Neural cell (in vitro differentiated cells): ENCODE results near the gene RASGRP3. TPM values are rescaled to one million over a fixed set of nuclear protein-coding genes. Genes with fewer than 3 reads are reported as not detected.

ENCODE experiments used
- H2AFZ ChIP-seq: fragments of 200-600, 300-800 bp; sonication (generic), shearing (Covaris generic); 2 replicates; pipeline ENCODE4 v1.6.0; 2014; ENCODE audit warnings: low read depth, mild to moderate bottlenecking, antibody characterized with exemption, low read length, moderate library complexity
- H3F3A ChIP-seq: fragments of 200-600 bp; shearing (Covaris generic); 2 replicates; pipeline ENCODE4 v1.6.1; 2016; ENCODE audit warnings: mild to moderate bottlenecking, moderate library complexity, mixed read lengths, antibody characterized with exemption, low read length; ENCODE audit not compliant: insufficient read depth, poor library complexity, severe bottlenecking
- H3K27ac ChIP-seq: fragments of 200-600, 300-800 bp; sonication (generic), shearing (Covaris generic); 2 replicates; pipeline ENCODE4 v1.5.1; 2014; ENCODE audit warnings: mild to moderate bottlenecking, low read length, moderate library complexity
- H3K27me3 ChIP-seq: fragments of 300-800, 200-600 bp; sonication (generic), shearing (Covaris generic); 2 replicates; pipeline ENCODE4 v1.6.0; 2014; ENCODE audit warnings: mild to moderate bottlenecking, low read depth, low read length, moderate library complexity; ENCODE audit not compliant: insufficient read depth
- H3K36me3 ChIP-seq: fragments of 300-800, 200-600 bp; sonication (generic), shearing (Covaris generic); 2 replicates; pipeline ENCODE4 v1.5.1; 2014; ENCODE audit warnings: mild to moderate bottlenecking, antibody characterized with exemption, low read length, moderate library complexity; ENCODE audit not compliant: insufficient read depth
- H3K4me2 ChIP-seq: fragments of 300-800, 200-600 bp; sonication (generic), shearing (Covaris generic); 2 replicates; pipeline ENCODE4 v1.6.0; 2014; ENCODE audit warnings: mild to moderate bottlenecking, low read length
- H3K4me3 ChIP-seq: fragments of 300-800, 200-600 bp; sonication (generic), shearing (Covaris generic); 2 replicates; pipeline ENCODE4 v1.5.1; 2014; ENCODE audit warnings: mild to moderate bottlenecking, low read length, moderate library complexity
- H3K79me2 ChIP-seq: fragments of 200-600 bp; shearing (Covaris generic); replicated peaks from 2 replicates; pipeline ENCODE4 v1.6.0; 2014; ENCODE audit warnings: mild to moderate bottlenecking, low read length, moderate library complexity; ENCODE audit not compliant: insufficient read depth
- H3K9ac ChIP-seq: fragments of 300-800, 200-600 bp; sonication (generic), shearing (Covaris generic); 2 replicates; pipeline ENCODE4 v1.6.1; 2016; ENCODE audit warnings: mild to moderate bottlenecking, low read length, mixed read lengths
- H3K9me2 ChIP-seq: fragments of 200-600 bp; shearing (Covaris generic); 2 replicates; pipeline ENCODE4 v1.6.1; 2016; ENCODE audit warnings: mild to moderate bottlenecking, low read length, mixed read lengths; ENCODE audit not compliant: insufficient read depth
- H3K9me3 ChIP-seq: fragments of 200-600, 300-800 bp; sonication (generic), shearing (Covaris generic); 2 replicates; pipeline ENCODE4 v1.6.1; 2016; ENCODE audit warnings: mild to moderate bottlenecking, mixed run types, low read length, moderate library complexity, mixed read lengths
- H4K20me1 ChIP-seq: fragments of 200-600 bp; shearing (Covaris generic); 2 replicates; pipeline ENCODE4 v1.6.1; 2016; ENCODE audit warnings: mild to moderate bottlenecking, mixed run types; ENCODE audit not compliant: insufficient read depth
- CTCF ChIP-seq: fragments of 450-650 bp; IDR thresholded peaks from 2 replicates; pipeline ENCODE4 v1.5.1; 2014; ENCODE audit warnings: antibody characterized with exemption, mild to moderate bottlenecking, moderate library complexity; ENCODE audit not compliant: poor library complexity, severe bottlenecking
- EP300 ChIP-seq: fragments of 450-650 bp; conservative IDR thresholded peaks from 2 replicates; pipeline ENCODE4 v1.6.1; 2014; ENCODE audit warnings: antibody characterized with exemption, mild to moderate bottlenecking, moderate library complexity; ENCODE audit not compliant: poor library complexity, severe bottlenecking
- EZH2 ChIP-seq: fragments of 200-600, 300-800 bp; shearing (Covaris generic), sonication (generic); IDR thresholded peaks from 2 replicates; pipeline ENCODE4 v1.6.1; 2014; ENCODE audit warnings: antibody characterized with exemption, low read length, borderline replicate concordance, mild to moderate bottlenecking; ENCODE audit not compliant: insufficient read depth, poor library complexity, severe bottlenecking
- MXI1 ChIP-seq: fragments of 450-650 bp; conservative IDR thresholded peaks from 2 replicates; pipeline ENCODE4 v1.6.1; 2014; ENCODE audit warnings: antibody characterized with exemption, mild to moderate bottlenecking; ENCODE audit not compliant: poor library complexity, severe bottlenecking
- POLR2AphosphoS5 ChIP-seq: IDR thresholded peaks from 2 replicates; pipeline ENCODE4 v1.6.1; 2012
- RAD21 ChIP-seq: fragments of 450-650 bp; conservative IDR thresholded peaks from 2 replicates; pipeline ENCODE4 v1.6.1; 2014; ENCODE audit warnings: antibody characterized with exemption, mild to moderate bottlenecking, moderate library complexity
- REST ChIP-seq: IDR thresholded peaks from 2 replicates; pipeline ENCODE4 v1.6.1; 2012; ENCODE audit warnings: borderline replicate concordance
- SMC3 ChIP-seq: fragments of 450-650 bp; conservative IDR thresholded peaks from 2 replicates; pipeline ENCODE4 v1.6.1; 2014; ENCODE audit warnings: antibody characterized with exemption, mild to moderate bottlenecking, moderate library complexity; ENCODE audit not compliant: poor library complexity
- TAF1 ChIP-seq: IDR thresholded peaks from 2 replicates; pipeline ENCODE4 v1.6.1; 2012; ENCODE audit warnings: low read depth
- polyA plus RNA-seq: library from polyadenylated mRNA; depleted of rRNA; stranded (reverse); fragments of >200 nt; gene quantifications from 2 replicates; pipeline ENCODE4 v1.2.3, GENCODE V29; 2014

The RASGRP3 gene
- polyA plus RNA-seq, 1 donor from 2014 or later: 25.3 TPM

GRCh38 chr2:33605056-33605455 lies 128.6 kb downstream of the RASGRP3 start:
- H3K4me2 ChIP-seq: no peak overlapping the region
- no peak overlapping the region for H3K27ac ChIP-seq
- no peaks in the 10 kb centered on the region for H3K36me3 ChIP-seq
- no peak overlapping the region for H3K9ac ChIP-seq
- no peak for TF ChIP-seq REST
- H3F3A ChIP-seq: no peaks in the 10 kb centered on the region
- no peak overlapping the region for H3K4me3 ChIP-seq
- H4K20me1 ChIP-seq: no peaks in the 10 kb centered on the region
- H3K9me3 ChIP-seq: no peaks in the 10 kb centered on the region
- no peak overlapping the region for H2AFZ ChIP-seq
- H3K27me3 ChIP-seq: no peaks in the 10 kb centered on the region
- no peaks in the 10 kb centered on the region for H3K9me2 ChIP-seq
- no peaks in the 10 kb centered on the region for H3K79me2 ChIP-seq

DNA sequence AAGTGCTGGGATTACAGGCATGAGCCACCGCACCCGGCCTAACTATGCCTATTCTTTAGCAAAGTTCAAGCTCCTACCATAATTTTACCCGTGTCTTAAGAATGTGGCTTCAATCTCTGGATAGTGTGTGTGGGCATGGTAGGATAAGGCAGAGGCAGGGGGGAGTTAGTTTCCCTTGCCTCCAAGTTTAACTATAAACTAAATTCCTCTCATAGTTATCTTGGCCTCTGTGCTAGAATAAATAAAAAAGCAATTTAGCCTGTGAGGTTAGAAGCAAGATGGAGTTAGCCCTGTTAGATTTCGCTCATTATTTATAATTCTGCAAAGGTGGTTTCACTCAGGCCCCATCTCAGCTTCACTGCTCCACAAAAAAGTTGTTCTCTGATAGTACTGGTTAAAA lies 129.7 kb downstream of the RASGRP3 start:
- Histone ChIP-seq H3K27me3 (no peaks in the 10 kb centered on the region), H3K9me2 (no peaks in the 10 kb centered on the region), H2AFZ (no peak overlapping the region), H3K9me3 (no peaks in the 10 kb centered on the region), H3K4me3 (no peak overlapping the region), H3K36me3 (no peaks in the 10 kb centered on the region), H3K4me2 (no peak overlapping the region), H3K79me2 (no peaks in the 10 kb centered on the region), H4K20me1 (no peaks in the 10 kb centered on the region), H3K27ac (no peak overlapping the region), H3F3A (no peaks in the 10 kb centered on the region), H3K9ac (no peak overlapping the region)
- TF ChIP-seq MXI1 (no peak), CTCF (no peak), EP300 (no peak), REST (no peak), POLR2AphosphoS5 (no peak), TAF1 (no peak), RAD21 (no peak), EZH2 (no peak), SMC3 (no peak)
